Activated naive CD8-positive, alpha-beta T cell treated with anti-CD3 and anti-CD28 coated beads, Interleukin-2, amount 50 U/mL, for 16 hours (primary cell): Measurements from ENCODE around the gene GOLGA8M.
"Not testable (repeated sequence)": the region's sequence is repeated elsewhere in the genome, so short reads cannot be mapped to it uniquely, and the experiment has no call there.

Source experiments
- DNase-seq: peaks from one replicate; pipeline ENCODE4 v3.0.0-alpha.2; 2020; ENCODE audit warnings: low read depth, low spot score

Gene GOLGA8M

GRCh38 chr15:28663717-28664116, 48.5 kb downstream of the GOLGA8M start:
- DNase-seq: not testable (repeated sequence)

- not testable (repeated sequence) for DNase-seq
These were observed 51.5 kb downstream of the GOLGA8M start for GRCh38 chr15:28660750-28661149.

GRCh38 chr15:28656018-28656360, 56.2 kb downstream of the GOLGA8M start:
- DNase-seq: not testable (repeated sequence)

- DNase-seq: not testable (repeated sequence)
These were observed 56.7 kb downstream of the GOLGA8M start for GRCh38 chr15:28655329-28656017.

GRCh38 chr15:28654194-28654593, 58.0 kb downstream of the GOLGA8M start:
- DNase-seq: not testable (repeated sequence)

- not testable (repeated sequence) for DNase-seq
These were observed 59.7 kb downstream of the GOLGA8M start for GRCh38 chr15:28652538-28652937.
